ENCODE results near the gene LDLRAD2. TPM values are rescaled to one million over a fixed set of nuclear protein-coding genes. Genes with fewer than 3 reads are reported as not detected.

Gene LDLRAD2
- total and polyA plus RNA-seq, 5 experiments from 2014 or later: not detected

- POLR2A ChIA-PET: interaction anchor here (0.6 kb wide), 1 partner anchor 247 kb away, joined by 5 read pairs; no protein-coding TSS in a partner anchor
- Mint-ChIP-seq H3K27ac (peak overlapping the region in 1 of 10 donors; percentile 41), H3K27me3 (peaks cover 0 to 2% (median 0%) of the 10 kb centered on the region in 5 donors), H3K4me1 (peaks cover 4 to 14% (median 11%) of the 10 kb centered on the region in 4 donors), H3K36me3 (no peaks in the 10 kb centered on the region), H3K4me3 (no peak overlapping the region), H3K9me3 (no peaks in the 10 kb centered on the region)
- no peak for DNase-seq
- ATAC-seq: no peak
These were observed 25.4 kb upstream of the LDLRAD2 start for GRCh38 chr1:21786640-21787039.

GRCh38 chr1:21793104-21793503, 19.0 kb upstream of the LDLRAD2 start:
- no peaks in the 10 kb centered on the region for H3K4me1 Mint-ChIP-seq
- DNase-seq: no peak
- H3K27me3 Mint-ChIP-seq: no peaks in the 10 kb centered on the region
- no peak for ATAC-seq
- H3K9me3 Mint-ChIP-seq: peaks cover 0 to 9% (median 0%) of the 10 kb centered on the region in 9 donors
- no peak overlapping the region for H3K4me3 Mint-ChIP-seq
- POLR2A ChIA-PET: no interaction called here
- no peak overlapping the region for H3K27ac Mint-ChIP-seq
- peaks cover 0 to 6% (median 5%) of the 10 kb centered on the region in 3 donors for H3K36me3 Mint-ChIP-seq

GRCh38 chr1:21794656-21795055, 17.4 kb upstream of the LDLRAD2 start:
- POLR2A ChIA-PET: no interaction called here
- DNase-seq (no peak), ATAC-seq (no peak)
- Mint-ChIP-seq H3K27me3 (no peaks in the 10 kb centered on the region), H3K4me3 (no peak overlapping the region), H3K4me1 (no peaks in the 10 kb centered on the region), H3K9me3 (peaks cover 0 to 9% (median 0%) of the 10 kb centered on the region in 9 donors), H3K36me3 (peaks cover 0 to 6% (median 5%) of the 10 kb centered on the region in 3 donors), H3K27ac (no peak overlapping the region)

- DNase-seq: no peak
- Mint-ChIP-seq H3K4me3 (no peak overlapping the region), H3K27me3 (no peaks in the 10 kb centered on the region), H3K4me1 (no peaks in the 10 kb centered on the region), H3K36me3 (peaks cover 0 to 6% (median 5%) of the 10 kb centered on the region in 3 donors), H3K27ac (no peak overlapping the region), H3K9me3 (peaks cover 0 to 9% (median 0%) of the 10 kb centered on the region in 9 donors)
- no peak for ATAC-seq
- POLR2A ChIA-PET: interaction anchor here (0.7 kb wide), 1 partner anchor 141 kb away, joined by 6 read pairs; no protein-coding TSS in a partner anchor
These were observed 17.0 kb upstream of the LDLRAD2 start for GRCh38 chr1:21795075-21795474.

- Mint-ChIP-seq H3K36me3 (peaks cover 0 to 4% (median 3%) of the 10 kb centered on the region in 3 donors), H3K4me1 (no peaks in the 10 kb centered on the region), H3K9me3 (peaks cover 0 to 6% (median 0%) of the 10 kb centered on the region in 9 donors), H3K27me3 (peaks cover 0 to 2% (median 1%) of the 10 kb centered on the region in 5 donors), H3K4me3 (no peak overlapping the region), H3K27ac (no peak overlapping the region)
- DNase-seq (no peak), ATAC-seq (no peak)
- POLR2A ChIA-PET: no interaction called here
These were observed 12.3 kb upstream of the LDLRAD2 start for GRCh38 chr1:21799730-21800129.

DNA sequence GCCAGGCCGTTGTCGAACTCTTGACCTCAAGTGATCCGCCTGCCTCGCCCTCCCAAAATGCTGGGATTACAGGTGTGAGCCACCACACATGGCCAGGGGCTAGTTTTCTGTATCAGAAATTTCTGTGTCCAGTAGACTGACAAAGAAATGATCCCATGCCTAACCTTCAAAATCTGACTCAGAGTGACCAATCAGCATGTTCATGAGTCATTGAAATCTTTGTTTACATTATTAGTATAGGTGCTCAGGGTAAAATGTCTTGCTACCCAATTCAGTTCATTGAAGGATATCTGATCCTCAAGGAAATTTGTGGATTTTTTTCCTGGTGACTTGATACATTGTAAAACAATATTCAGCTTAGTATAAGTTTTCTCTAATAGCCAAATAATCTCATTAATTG, 11.0 kb upstream of the LDLRAD2 start:
- no peak overlapping the region for H3K27ac Mint-ChIP-seq
- peaks cover 0 to 2% (median 1%) of the 10 kb centered on the region in 5 donors for H3K27me3 Mint-ChIP-seq
- no peaks in the 10 kb centered on the region for H3K4me1 Mint-ChIP-seq
- H3K36me3 Mint-ChIP-seq: no peaks in the 10 kb centered on the region
- POLR2A ChIA-PET: interaction anchor here (1.2 kb wide), 1 partner anchor 18 kb away, joined by 3 read pairs; the partner anchor contains the start of gene USP48
- H3K4me3 Mint-ChIP-seq: no peak overlapping the region
- DNase-seq (no peak), ATAC-seq (no peak)
- no peaks in the 10 kb centered on the region for H3K9me3 Mint-ChIP-seq

DNA sequence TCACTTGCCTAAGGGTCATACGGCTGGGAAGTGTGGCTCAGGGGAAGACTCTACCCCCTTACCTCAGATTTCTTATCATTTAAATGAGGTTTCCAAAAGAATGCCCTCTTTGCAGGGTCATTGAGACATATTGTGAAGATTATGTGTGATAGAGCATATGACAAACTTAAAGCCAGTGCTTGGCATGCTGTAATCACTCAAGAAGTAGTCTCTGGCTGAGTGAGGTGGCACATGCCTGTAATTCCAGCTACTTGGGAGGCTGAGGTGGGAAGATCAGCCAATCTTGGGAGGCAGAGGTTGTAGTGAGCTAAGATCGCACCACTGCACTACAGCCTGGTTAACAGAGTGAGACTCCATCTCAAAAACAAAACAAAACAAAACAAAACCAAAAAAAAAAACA, 7.5 kb upstream of the LDLRAD2 start:
- peaks cover 0 to 4% (median 1%) of the 10 kb centered on the region in 5 donors for H3K27me3 Mint-ChIP-seq
- H3K9me3 Mint-ChIP-seq: no peaks in the 10 kb centered on the region
- ATAC-seq (no peak), DNase-seq (no peak)
- no peak overlapping the region for H3K4me3 Mint-ChIP-seq
- H3K4me1 Mint-ChIP-seq: no peaks in the 10 kb centered on the region
- POLR2A ChIA-PET: no interaction called here
- no peaks in the 10 kb centered on the region for H3K36me3 Mint-ChIP-seq
- H3K27ac Mint-ChIP-seq: no peak overlapping the region

- Mint-ChIP-seq H3K9me3 (peaks cover 0 to 2% (median 0%) of the 10 kb centered on the region in 9 donors), H3K36me3 (no peaks in the 10 kb centered on the region)
These were observed 1.5 kb downstream of the LDLRAD2 start for GRCh38 chr1:21813542-21813941.

GRCh38 chr1:21814241-21814918, 2.3 kb downstream of the LDLRAD2 start:
- Mint-ChIP-seq H3K36me3 (no peaks in the 10 kb centered on the region), H3K4me1 (peaks cover 5 to 14% (median 10%) of the 10 kb centered on the region in 4 donors), H3K27me3 (peaks cover 8 to 24% (median 10%) of the 10 kb centered on the region in 5 donors), H3K9me3 (peaks cover 0 to 2% (median 0%) of the 10 kb centered on the region in 9 donors), H3K4me3 (peak overlapping the region; percentile 51 to 85 (median 72)), H3K27ac (peak overlapping the region in 2 of 10 donors; percentile 27 to 49)
- ATAC-seq: peak; percentile 79 to 83
- POLR2A ChIA-PET: interaction anchor here (0.7 kb wide), 1 partner anchor 1596 kb away, joined by 3 read pairs; no protein-coding TSS in a partner anchor
- peak in 9 of 10 donors; percentile 2 to 43 (median 31) for DNase-seq

More at GRCh38 chr1:21813542-21813941, 1.5 kb downstream of the LDLRAD2 start:
- POLR2A ChIA-PET: interaction anchor here (0.7 kb wide), 1 partner anchor 1597 kb away, joined by 3 read pairs; no protein-coding TSS in a partner anchor
- no peak for DNase-seq
- peak overlapping the region in 3 of 10 donors; percentile 25 to 63 (median 50) for H3K4me3 Mint-ChIP-seq
- no peak for ATAC-seq
- peaks cover 4 to 14% (median 7%) of the 10 kb centered on the region in 4 donors for H3K4me1 Mint-ChIP-seq
- H3K27me3 Mint-ChIP-seq: peaks cover 8 to 24% (median 10%) of the 10 kb centered on the region in 5 donors
- no peak overlapping the region for H3K27ac Mint-ChIP-seq

DNA sequence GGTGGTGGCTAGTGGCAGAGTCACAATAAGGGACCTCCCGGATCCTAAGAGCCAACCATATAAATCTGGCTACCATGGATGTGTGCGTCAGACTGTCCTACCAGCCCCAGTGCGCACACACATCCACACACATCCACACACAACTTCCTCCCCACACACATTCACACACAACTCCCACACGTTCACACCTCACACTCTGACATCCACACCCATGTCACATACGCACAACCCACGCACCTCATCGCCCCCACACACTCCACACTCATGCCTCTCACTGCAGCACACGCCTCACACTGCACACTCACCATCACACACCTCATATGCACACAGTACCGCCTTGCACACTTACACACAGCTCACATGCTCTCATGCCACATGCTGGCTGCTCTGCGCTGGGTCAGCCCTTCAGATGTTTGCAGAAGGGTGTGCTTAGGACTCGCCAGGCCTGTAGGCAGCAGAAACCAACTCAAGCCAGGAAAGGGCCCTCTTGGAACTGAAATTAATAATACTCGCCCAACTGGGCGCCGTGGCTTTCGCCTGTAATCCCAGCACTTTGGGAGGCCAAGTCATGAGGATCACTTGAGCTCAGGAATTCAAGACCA, 3.0 kb downstream of the LDLRAD2 start:
- Mint-ChIP-seq H3K4me3 (peak overlapping the region in 9 of 10 donors; percentile 51 to 87 (median 72)), H3K4me1 (peaks cover 5 to 14% (median 10%) of the 10 kb centered on the region in 4 donors)
- POLR2A ChIA-PET: no interaction called here

DNA sequence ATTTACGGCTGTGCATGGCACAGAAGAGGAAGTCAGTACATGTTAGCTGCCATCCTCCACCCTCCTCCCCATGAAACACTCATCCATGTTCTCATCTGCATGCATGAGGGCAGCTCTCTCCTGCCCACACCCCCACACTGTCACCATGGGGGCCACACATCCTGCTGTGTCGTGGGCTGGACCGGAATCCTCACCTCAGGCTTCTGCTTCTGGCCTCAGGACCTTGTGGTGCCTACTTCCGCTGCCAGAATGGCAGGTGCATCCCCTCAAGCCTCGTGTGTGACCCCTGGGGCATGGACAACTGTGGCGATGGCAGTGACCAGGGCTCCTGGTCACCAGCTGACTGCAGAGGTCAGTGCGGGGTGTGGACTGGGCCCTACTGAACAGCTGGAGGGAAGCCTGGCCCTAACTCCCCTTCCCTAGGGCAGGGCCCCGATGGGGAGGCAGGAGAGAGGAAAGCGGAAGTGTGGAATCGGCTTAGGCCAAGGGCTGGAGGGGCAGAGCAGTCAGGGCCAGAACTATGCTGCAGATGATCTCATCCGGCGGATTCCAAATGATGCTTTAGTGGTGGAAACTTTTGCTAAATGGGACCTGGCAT, 3.8 kb downstream of the LDLRAD2 start:
- Mint-ChIP-seq H3K4me3 (peak overlapping the region in 1 of 10 donors; percentile 2), H3K27me3 (peaks cover 7 to 22% (median 10%) of the 10 kb centered on the region in 5 donors), H3K27ac (no peak overlapping the region), H3K4me1 (peaks cover 5 to 14% (median 10%) of the 10 kb centered on the region in 4 donors), H3K36me3 (no peaks in the 10 kb centered on the region), H3K9me3 (peaks cover 0 to 2% (median 0%) of the 10 kb centered on the region in 9 donors)
- POLR2A ChIA-PET: no interaction called here
- ATAC-seq (no peak), DNase-seq (no peak)

More for the DNA sequence above, 3.0 kb downstream of the LDLRAD2 start:
- Mint-ChIP-seq H3K27me3 (peaks cover 8 to 24% (median 10%) of the 10 kb centered on the region in 5 donors), H3K9me3 (peaks cover 0 to 2% (median 0%) of the 10 kb centered on the region in 9 donors), H3K36me3 (no peaks in the 10 kb centered on the region), H3K27ac (peak overlapping the region in 4 of 10 donors; percentile 9 to 74 (median 21))
- DNase-seq (no peak), ATAC-seq (no peak)

- POLR2A ChIA-PET: no interaction called here
- Mint-ChIP-seq H3K9me3 (peaks cover 0 to 2% (median 0%) of the 10 kb centered on the region in 9 donors), H3K4me3 (peak overlapping the region in 2 of 10 donors; percentile 4 to 16), H3K36me3 (no peaks in the 10 kb centered on the region), H3K27me3 (peaks cover 5 to 17% (median 10%) of the 10 kb centered on the region in 5 donors), H3K27ac (peak overlapping the region in 1 of 10 donors; percentile 17), H3K4me1 (peaks cover 5 to 14% (median 10%) of the 10 kb centered on the region in 4 donors)
- DNase-seq (no peak), ATAC-seq (no peak)
These were observed 4.7 kb downstream of the LDLRAD2 start for GRCh38 chr1:21816602-21817302.
